ENCODE measurements around the gene VPS9D1.
"Not testable (repeated sequence)": the region's sequence is repeated elsewhere in the genome, so short reads cannot be mapped to it uniquely, and the experiment has no call there.

VPS9D1 gene

DNA sequence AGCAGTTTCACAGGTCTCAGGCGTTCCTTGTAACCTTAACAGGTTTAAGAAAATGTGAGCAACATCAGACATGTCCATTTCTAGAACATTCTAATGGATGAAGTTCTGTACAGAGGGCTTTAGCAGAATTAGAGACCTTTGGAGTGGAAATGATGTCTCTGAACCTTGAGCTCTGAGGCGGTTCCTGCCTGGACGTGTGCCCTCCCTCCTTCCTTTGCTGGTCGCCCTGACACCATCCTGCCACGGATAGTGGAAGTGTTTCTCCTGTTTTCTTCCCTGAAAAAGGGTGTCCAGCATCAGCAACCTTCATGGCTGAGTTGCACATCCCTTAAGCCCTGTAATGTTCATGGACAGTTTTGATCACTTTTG lies 51.9 kb downstream of the VPS9D1 start:
- in situ Hi-C loops (cut with MboI; ENCODE audit: low sequenced_read_pairs) = no loop called here

DNA sequence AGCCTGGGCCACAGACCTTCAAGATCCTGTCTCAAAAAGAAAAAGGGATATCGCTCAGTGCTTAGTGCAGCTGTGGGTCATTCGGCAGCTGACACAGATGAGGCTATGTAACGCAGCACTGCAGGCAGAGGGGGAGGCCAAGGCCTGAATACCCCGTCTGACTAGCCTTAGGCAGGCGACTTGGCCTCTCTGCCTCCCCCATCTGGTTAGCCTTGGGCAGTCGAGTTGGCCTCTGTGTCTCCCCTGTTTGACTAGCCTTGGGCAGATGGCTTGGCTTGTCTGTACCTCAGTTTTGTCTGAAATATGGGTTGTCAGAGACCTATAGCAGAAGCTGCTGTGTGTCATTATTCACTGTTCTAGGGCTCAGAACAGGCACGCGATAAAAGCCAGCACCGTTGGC lies 53.1 kb downstream of the VPS9D1 start:
- in situ Hi-C loops (cut with MboI; ENCODE audit: low sequenced_read_pairs) = no loop called here

DNA sequence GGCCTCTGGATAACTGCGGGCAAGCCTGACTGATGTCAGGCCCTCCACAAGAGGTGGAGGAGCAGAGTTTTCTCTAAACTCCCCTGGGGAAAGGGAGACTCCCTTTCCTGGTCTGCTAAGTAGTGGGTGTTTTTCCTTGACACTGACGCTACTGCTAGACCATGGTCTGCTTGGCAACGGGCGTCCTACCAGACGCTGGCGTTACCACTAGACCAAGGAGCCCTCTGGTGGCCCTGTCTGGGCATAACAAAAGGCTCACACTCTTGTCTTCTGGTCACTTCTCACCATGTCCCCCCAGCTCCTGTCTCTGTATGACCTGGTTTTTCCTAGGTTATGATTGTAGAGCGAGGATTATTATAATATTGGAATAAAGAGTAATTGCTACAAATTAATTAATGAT lies 53.7 kb downstream of the VPS9D1 start:
- in situ Hi-C loops (cut with MboI; ENCODE audit: low sequenced_read_pairs) = not testable (repeated sequence)

DNA sequence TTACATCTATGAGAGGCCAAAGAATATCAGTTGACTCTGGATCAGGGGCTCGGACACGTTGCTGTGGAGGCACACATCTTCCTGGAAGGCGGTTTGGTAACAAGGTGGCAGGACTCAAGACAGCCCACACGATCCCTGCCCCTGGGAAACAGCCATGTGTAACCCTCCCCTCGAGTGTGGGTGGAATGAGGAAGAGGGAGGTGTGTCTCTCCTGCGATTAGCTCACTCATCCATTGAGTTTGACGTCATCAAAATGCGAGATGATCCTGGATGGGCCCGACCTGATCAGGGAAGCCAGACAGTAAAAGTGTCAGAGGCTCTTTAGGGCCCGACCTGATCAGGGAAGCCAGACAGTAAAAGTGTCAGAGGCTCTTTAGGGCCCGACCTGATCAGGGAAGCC lies 56.5 kb downstream of the VPS9D1 start:
- in situ Hi-C loops (cut with MboI; ENCODE audit: low sequenced_read_pairs) = not testable (repeated sequence)

DNA sequence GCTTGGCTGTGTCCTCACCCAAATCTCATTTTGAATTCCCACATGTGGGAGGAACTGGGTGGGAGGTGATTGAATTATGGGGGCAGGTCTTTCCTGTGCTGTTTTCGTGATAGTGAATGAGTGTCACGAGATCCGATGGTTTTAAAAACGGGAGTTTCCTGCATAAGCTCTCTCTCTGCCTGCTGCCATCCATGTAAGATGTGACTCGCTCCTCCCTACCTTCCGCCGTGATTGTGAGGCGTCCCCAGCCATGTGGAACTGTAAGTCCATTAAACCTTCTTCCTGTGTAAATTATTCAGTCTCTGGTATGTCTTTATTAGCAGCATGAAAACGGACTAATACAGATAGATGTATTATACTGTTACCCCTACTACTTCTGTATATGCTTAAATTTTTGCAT lies 59.5 kb downstream of the VPS9D1 start:
- in situ Hi-C loops (cut with MboI; ENCODE audit: low sequenced_read_pairs) = no loop called here

DNA sequence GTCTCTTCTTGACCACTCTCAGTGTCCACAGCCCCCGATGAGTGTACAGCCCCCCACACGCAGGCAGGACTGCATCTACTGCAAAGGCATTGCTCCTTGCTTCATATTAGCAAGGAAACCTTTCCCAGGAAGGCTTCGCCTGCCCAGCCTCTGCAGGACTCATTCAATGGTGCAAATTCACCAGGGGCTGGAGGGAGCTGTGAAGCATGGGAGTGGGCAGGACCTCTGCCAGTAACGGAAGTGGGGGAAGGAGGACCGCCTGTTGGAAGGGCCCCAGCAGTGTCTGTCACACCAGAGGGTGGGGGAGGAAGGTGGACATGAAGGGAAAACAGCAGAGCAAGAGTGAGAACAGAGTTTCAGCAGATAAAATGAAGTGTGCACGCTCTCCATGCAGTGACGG lies 60.6 kb downstream of the VPS9D1 start:
- in situ Hi-C loops (cut with MboI; ENCODE audit: low sequenced_read_pairs) = no loop called here

DNA sequence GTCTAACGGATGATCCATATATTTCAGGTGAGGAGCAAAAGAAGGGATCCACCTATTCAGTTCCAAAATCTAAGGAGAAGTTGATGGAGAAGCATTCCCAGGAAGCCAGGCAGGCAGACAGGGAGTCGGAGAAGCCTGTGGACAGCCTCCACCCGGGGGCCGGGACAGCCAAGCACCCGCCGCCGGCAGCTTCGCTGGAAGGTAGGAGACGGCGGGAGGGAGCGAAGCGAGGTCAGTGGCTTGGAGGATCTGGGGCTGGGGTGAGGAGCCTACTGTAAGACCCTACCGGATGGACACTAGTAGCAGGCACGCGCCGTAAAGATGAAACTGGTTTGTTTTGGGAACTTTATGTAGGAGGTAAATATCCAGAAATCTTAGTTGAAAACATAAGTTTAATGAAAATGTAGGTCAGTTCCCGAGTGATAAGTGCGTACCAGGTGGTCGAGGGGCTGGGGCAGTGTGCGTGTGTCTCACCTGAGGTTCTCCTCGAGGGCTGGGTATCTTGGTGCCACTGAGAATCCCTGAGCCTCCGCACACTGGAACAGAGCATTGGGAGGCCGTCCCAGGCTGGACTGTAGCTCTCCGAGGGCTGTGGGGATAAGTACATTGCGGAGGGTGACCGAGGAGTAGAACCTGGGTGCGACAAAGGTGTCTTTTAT lies 62.3 kb downstream of the VPS9D1 start:
- in situ Hi-C loops (cut with MboI; ENCODE audit: low sequenced_read_pairs) = no loop called here

DNA sequence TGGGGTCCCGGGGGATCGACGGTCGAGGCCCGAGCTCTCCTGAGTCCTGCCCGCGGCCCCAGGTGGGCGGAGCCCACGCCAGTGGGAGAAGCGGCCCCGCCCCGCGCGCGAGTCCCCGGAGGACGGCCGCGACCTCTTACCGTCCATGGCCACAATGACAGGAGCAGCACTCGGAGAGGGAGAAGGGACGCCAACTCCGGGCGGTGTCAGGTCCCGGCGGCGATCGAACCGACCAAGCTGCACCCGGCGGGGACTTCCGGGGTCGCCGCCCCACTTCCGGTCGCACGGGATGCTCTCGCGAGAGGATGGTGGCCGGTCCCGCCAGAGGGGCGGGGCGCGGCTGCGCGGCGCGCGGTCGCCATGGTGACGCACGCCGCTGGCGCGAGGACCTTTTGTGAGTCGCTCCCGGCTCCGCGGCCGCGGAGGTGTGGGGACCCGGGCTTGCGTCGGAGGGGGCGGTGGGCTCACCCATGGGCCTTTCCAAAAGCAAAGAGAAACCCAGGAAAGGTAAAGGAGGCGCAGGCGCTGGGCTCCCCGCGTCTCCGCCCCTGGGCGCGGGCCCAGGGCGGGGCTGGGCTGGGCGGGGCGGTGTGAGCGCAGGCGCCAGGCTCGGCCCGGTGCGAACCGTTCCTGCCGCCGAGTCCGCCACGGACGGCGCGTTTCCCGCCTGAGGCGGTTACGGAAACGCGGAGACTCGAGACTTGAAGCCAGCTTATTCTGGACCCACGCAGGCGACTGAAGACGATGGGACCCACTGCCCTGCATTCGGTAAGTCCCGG lies 63.1 kb downstream of the VPS9D1 start, which contains the start of the genes CHMP1A and SPATA33:
Gene CHMP1A, minus strand, starts transcription at position 267 of the 779 bp plus-strand sequence. Its CDS starts 120 bp downstream, at position 147.
Gene SPATA33, plus strand, starts transcription at position 395 of the 779 bp plus-strand sequence. Its CDS starts 76 bp downstream, at position 471.
- in situ Hi-C loops (cut with MboI; ENCODE audit: low sequenced_read_pairs) = no loop called here

All from HL-60/S4 treated with phorbol 12-myristate 13-acetate at 8.2 ng/mL for 4 days and 3 days (cell line).